Colonic mucosa (tissue), 4 donors: ENCODE results near the gene EGR4. TPM values are rescaled to one million over a fixed set of nuclear protein-coding genes. Genes with fewer than 3 reads are reported as not detected.

ENCODE experiments used
- DNase-seq: peaks from one replicate; pipeline ENCODE4 v3.0.0-alpha.2; 2020
- H3K27ac ChIP-seq: fragments of 200-600 bp; one replicate; pipeline ENCODE4 v1.8.0; 2021
- H3K27me3 ChIP-seq: fragments of 200-600 bp; one replicate; pipeline ENCODE4 v1.8.0; 2021
- H3K36me3 ChIP-seq: fragments of 200-600 bp; one replicate; pipeline ENCODE4 v1.8.0; 2021
- H3K4me1 ChIP-seq: fragments of 200-600 bp; one replicate; pipeline ENCODE4 v1.8.0; 2021; ENCODE audit warnings: mild to moderate bottlenecking
- H3K4me3 ChIP-seq: fragments of 200-600 bp; one replicate; pipeline ENCODE4 v1.8.0; 2021
- H3K9ac ChIP-seq, 2 donors: one replicate each; pipeline ENCODE4 v1.7.0; 2013; ENCODE audit warnings: control low read depth in 2 of 2, low read depth in 2 of 2, low read length in 2 of 2
- H3K9me3 ChIP-seq: fragments of 200-600 bp; one replicate; pipeline ENCODE4 v1.8.0; 2021
- CTCF ChIP-seq: fragments of 200-600 bp; IDR thresholded peaks from one replicate; pipeline ENCODE4 v1.8.0; 2022; ENCODE audit warnings: antibody characterized with exemption, mild to moderate bottlenecking
- intact Hi-C: fragments of 100-400 bp; cut with DNase I; formaldehyde crosslinking; loops from one replicate; pipeline ENCODE4 v1.14.1; 2022
- total RNA-seq, 2 donors: library from RNA; stranded (reverse); fragmentation: NEBNext Ultra II Directional in 1 of 2; extraction: Animal tissue kit (Norgen Biotek cat#: 25700) in 1 of 2; gene quantifications; one replicate each; pipeline ENCODE4 v1.2.1, GENCODE V29; 2021
- donor health status: healthy.
- donor health status: DM: no; HTN: no; CAD: no.
- donor health status: DM: no; HTN: no; CAD: no.

The EGR4 gene
- total RNA-seq, 2 donors from 2014 or later: not detected

DNA sequence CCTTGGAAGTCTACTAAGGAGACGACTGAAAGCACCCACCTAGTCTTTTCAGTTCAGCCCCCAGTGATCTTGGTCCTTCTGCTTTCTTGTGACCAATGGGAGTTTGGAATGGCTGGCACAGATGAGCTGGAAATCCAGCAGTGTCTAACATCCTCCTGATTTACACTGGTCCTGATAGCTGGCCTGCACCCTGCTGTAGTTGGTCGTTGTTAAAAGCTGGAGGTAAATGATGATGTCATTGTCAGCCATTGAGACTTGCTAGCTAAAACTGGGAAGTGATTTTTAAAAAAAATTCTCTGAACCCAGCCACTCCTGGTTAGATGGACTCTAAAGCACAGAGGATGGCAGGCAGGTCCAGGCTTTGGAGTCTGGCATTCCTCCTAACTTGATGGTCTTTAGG lies 39.9 kb downstream of the EGR4 start:
- no peak overlapping the region for H3K27ac ChIP-seq
- no peaks in the 10 kb centered on the region for H3K9me3 ChIP-seq
- no peak for DNase-seq
- no peak overlapping the region for H3K4me3 ChIP-seq
- no peak for TF ChIP-seq CTCF
- no peaks in the 10 kb centered on the region for H3K4me1 ChIP-seq
- no peak overlapping the region for H3K9ac ChIP-seq
- no peaks in the 10 kb centered on the region for H3K36me3 ChIP-seq
- intact Hi-C loops: no loop called here
- no peaks in the 10 kb centered on the region for H3K27me3 ChIP-seq

GRCh38 chr2:73252238-73253027 lies 40.9 kb downstream of the EGR4 start:
- H3K4me3 ChIP-seq: no peak overlapping the region
- intact Hi-C loops: no loop called here
- H3K36me3 ChIP-seq: no peaks in the 10 kb centered on the region
- no peak overlapping the region for H3K9ac ChIP-seq
- H3K9me3 ChIP-seq: no peaks in the 10 kb centered on the region
- H3K4me1 ChIP-seq: no peaks in the 10 kb centered on the region
- no peak overlapping the region for H3K27ac ChIP-seq
- no peak for TF ChIP-seq CTCF
- no peak for DNase-seq
- no peaks in the 10 kb centered on the region for H3K27me3 ChIP-seq

DNA sequence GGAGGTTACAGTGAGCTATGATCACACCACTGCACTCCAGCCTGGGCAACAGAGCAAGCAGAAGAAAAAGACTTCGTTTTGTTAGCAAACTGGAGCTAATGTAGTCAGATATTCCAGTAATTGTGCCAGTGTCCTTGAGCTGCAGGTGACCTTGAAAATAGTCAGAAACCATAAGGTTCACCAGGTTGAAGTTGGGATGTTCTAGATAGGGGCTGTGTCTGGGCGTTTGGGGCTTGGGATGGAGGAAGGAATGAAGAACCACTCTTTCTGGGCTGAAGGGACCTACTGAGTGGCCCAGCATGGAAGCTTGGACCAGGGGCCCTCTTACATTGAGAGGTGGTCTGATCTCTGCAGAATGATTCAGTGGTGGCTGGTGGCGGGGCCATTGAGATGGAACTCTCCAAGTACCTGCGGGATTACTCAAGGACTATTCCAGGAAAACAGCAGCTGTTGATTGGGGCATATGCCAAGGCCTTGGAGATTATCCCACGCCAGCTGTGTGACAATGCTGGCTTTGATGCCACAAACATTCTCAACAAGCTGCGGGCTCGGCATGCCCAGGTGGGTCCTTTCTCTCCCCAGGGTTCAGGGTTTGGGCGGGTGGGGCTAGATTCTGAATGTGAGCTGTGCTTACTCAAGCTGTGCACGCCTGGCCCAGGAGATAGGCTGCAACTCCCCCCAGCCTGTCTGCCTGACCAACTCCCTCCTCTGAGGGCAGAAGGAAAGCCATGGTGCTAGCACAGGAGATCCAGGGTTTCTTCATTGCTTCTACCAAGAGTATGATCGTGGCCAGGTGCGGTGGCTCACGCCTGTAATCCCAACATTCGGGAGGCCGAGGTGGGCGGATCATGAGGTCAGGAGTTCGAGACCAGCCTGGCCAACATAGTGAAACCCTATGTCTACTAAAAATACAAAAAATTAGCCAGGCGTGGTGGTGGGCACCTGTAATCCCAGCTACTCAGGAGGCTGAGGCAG lies 42.2 kb downstream of the EGR4 start:
- Histone ChIP-seq H3K9ac (no peak overlapping the region), H3K4me1 (no peaks in the 10 kb centered on the region), H3K4me3 (no peak overlapping the region), H3K27me3 (no peaks in the 10 kb centered on the region), H3K27ac (no peak overlapping the region), H3K36me3 (peaks cover 6% of the 10 kb centered on the region), H3K9me3 (no peaks in the 10 kb centered on the region)
- DNase-seq: no peak
- no peak for TF ChIP-seq CTCF
- intact Hi-C loops: no loop called here

GRCh38 chr2:73249636-73250035 lies 43.7 kb downstream of the EGR4 start:
- Histone ChIP-seq H3K4me3 (no peak overlapping the region), H3K27ac (no peak overlapping the region), H3K36me3 (peaks cover 21% of the 10 kb centered on the region), H3K4me1 (no peaks in the 10 kb centered on the region), H3K9ac (no peak overlapping the region), H3K9me3 (no peaks in the 10 kb centered on the region), H3K27me3 (no peaks in the 10 kb centered on the region)
- TF ChIP-seq CTCF: no peak
- intact Hi-C loops: no loop called here
- no peak for DNase-seq

DNA sequence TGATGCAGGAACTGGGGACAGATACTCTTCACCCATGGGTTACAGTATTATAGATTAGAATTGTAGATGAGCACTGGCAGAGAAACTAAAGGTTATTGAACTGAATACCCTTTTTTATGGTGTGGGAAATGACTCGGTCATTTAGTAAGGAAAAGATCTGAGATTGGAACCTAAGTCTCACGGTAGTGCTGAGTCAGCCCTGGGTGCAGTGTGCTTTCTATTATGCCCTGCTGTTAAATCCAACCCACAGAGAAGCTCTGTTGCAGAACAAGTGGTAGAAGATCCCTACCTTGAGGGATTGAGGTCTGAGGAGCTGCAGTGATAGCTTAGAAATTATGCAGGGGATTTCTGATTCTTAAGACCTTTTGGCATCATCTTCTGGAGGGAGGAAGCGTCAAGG lies 46.5 kb downstream of the EGR4 start:
- H3K4me3 ChIP-seq: no peak overlapping the region
- H3K4me1 ChIP-seq: no peaks in the 10 kb centered on the region
- peaks cover 38% of the 10 kb centered on the region for H3K36me3 ChIP-seq
- no peaks in the 10 kb centered on the region for H3K27me3 ChIP-seq
- H3K9me3 ChIP-seq: no peaks in the 10 kb centered on the region
- no peak for DNase-seq
- H3K9ac ChIP-seq: no peak overlapping the region
- intact Hi-C loops: no loop called here
- no peak overlapping the region for H3K27ac ChIP-seq
- no peak for TF ChIP-seq CTCF
